Spinal cord (tissue), 10 donors: ENCODE results near the gene CUL7. TPM values are rescaled to one million over a fixed set of nuclear protein-coding genes. Genes with fewer than 3 reads are reported as not detected.

Source experiments
- DNase-seq, 6 donors: peaks; one replicate each; pipeline versions ENCODE4 v3.0.0 to v3.0.0-alpha.2; 2013 to 2015; ENCODE audit warnings: low spot score in 6 of 6, low read depth in 4 of 6
- H3K27ac ChIP-seq: one replicate; pipeline ENCODE4 v1.5.1; 2013; ENCODE audit warnings: low read depth, low read length, control low read depth
- H3K27me3 ChIP-seq: one replicate; pipeline ENCODE4 v1.6.1; 2013; ENCODE audit warnings: low read length; ENCODE audit not compliant: control insufficient read depth, insufficient read depth
- H3K36me3 ChIP-seq: one replicate; pipeline ENCODE4 v1.6.1; 2013; ENCODE audit warnings: low read length; ENCODE audit not compliant: control insufficient read depth, insufficient read depth
- H3K4me1 ChIP-seq: one replicate; pipeline ENCODE4 v1.6.1; 2013; ENCODE audit warnings: low read length; ENCODE audit not compliant: control insufficient read depth, insufficient read depth
- H3K4me3 ChIP-seq: one replicate; pipeline ENCODE4 v1.5.1; 2013; ENCODE audit warnings: low read depth, low read length, control low read depth
- H3K9me3 ChIP-seq: one replicate; pipeline ENCODE4 v1.6.1; 2013; ENCODE audit warnings: low read length; ENCODE audit not compliant: control insufficient read depth, insufficient read depth
- WGBS: methylation state at CpG from one replicate; pipeline ENCODE4 v1.1.5; 2013; ENCODE audit warnings: missing lambda C conversion rate; ENCODE audit not compliant: insufficient coverage; 5-methylcytosine and 5-hydroxymethylcytosine counted together
- polyA plus RNA-seq, 2 donors: library from polyadenylated mRNA; unstranded; fragments of 120-200 nt; gene quantifications; one replicate each; pipeline ENCODE4 v1.2.1, GENCODE V29; 2013; ENCODE audit not compliant: insufficient read length in 2 of 2
- total RNA-seq, 2 donors: library from RNA; depleted of rRNA in 1 of 2; stranded (reverse); fragments of 120-200 nt in 1 of 2; fragments of >200 nt in 1 of 2; gene quantifications; one replicate each; pipeline versions ENCODE4 v1.2.3 to v1.2.4, GENCODE V29; 2013 to 2014
- donor health status: healthy.

The CUL7 gene
- total and polyA plus RNA-seq, 4 donors: 15.2 to 36.1 (median 22.7) TPM

GRCh38 chr6:42988486-42989020 is 65.1 kb downstream of the CUL7 start:
- no peaks in the 10 kb centered on the region for H3K27me3 ChIP-seq
- WGBS: 80% methylated on average over 1 of the region's 1 CpG
- peaks cover 30% of the 10 kb centered on the region for H3K36me3 ChIP-seq
- H3K27ac ChIP-seq: no peak overlapping the region
- no peak overlapping the region for H3K4me3 ChIP-seq
- no peak for DNase-seq
- H3K4me1 ChIP-seq: peaks cover 21% of the 10 kb centered on the region
- no peaks in the 10 kb centered on the region for H3K9me3 ChIP-seq

Other genes with a start within 250 kb of the CUL7 start
- 100 to 1,000 TPM; 105 to 117 TPM for gene RPL7L1, start 174.2 kb downstream of the CUL7 start, total RNA-seq
- gene RPL7L1, start 174.2 kb downstream of the CUL7 start, polyA plus RNA-seq: 100 to 1,000 TPM; 105 to 111 TPM
- under 1 TPM in 1 of 2 donors, not detected in 1; 0.50 TPM for gene PTCRA, start 137.8 kb downstream of the CUL7 start, total RNA-seq
- under 1 TPM in 1 of 2 donors, not detected in 1; 0.29 TPM for gene PTCRA, start 137.8 kb downstream of the CUL7 start, polyA plus RNA-seq
- 10 to 100 TPM; 20.5 to 35.3 TPM for gene CNPY3, start 124.4 kb downstream of the CUL7 start, total RNA-seq
- 10 to 100 TPM; 51.0 to 60.3 TPM for gene CNPY3, start 124.4 kb downstream of the CUL7 start, polyA plus RNA-seq
- under 1 TPM; 0.20 to 0.99 TPM for gene GNMT, start 93.1 kb downstream of the CUL7 start, total RNA-seq
- 1 to 10 TPM; 2.6 to 5.1 TPM for gene GNMT, start 93.1 kb downstream of the CUL7 start, polyA plus RNA-seq
- gene PEX6, start 74.7 kb downstream of the CUL7 start, total RNA-seq: 10 to 100 TPM; 17.7 to 21.1 TPM
- gene PEX6, start 74.7 kb downstream of the CUL7 start, polyA plus RNA-seq: 10 to 100 TPM; 26.7 to 29.5 TPM
- 10 to 100 TPM; 42.9 to 56.6 TPM for gene PPP2R5D, start 69.3 kb downstream of the CUL7 start, total RNA-seq
- 10 to 100 TPM; 80.3 to 86.8 TPM for gene PPP2R5D, start 69.3 kb downstream of the CUL7 start, polyA plus RNA-seq
- 100 to 1,000 TPM in 1 of 2 donors, 10 to 100 TPM in 1; 31.5 to 106 TPM for gene MEA1, start 39.9 kb downstream of the CUL7 start, total RNA-seq
- 100 to 1,000 TPM; 105 to 109 TPM for gene MEA1, start 39.9 kb downstream of the CUL7 start, polyA plus RNA-seq
- gene KLHDC3, start 39.6 kb downstream of the CUL7 start, total RNA-seq: 100 to 1,000 TPM; 106 to 121 TPM
- gene KLHDC3, start 39.6 kb downstream of the CUL7 start, polyA plus RNA-seq: 100 to 1,000 TPM; 133 to 136 TPM
- 10 to 100 TPM; 51.8 to 71.2 TPM for gene RRP36, start 32.2 kb downstream of the CUL7 start, total RNA-seq
- gene RRP36, start 32.2 kb downstream of the CUL7 start, polyA plus RNA-seq: 10 to 100 TPM; 71.7 to 74.4 TPM
- 10 to 100 TPM; 11.8 to 29.7 TPM for gene MRPL2, start 5.6 kb upstream of the CUL7 start, total RNA-seq
- gene MRPL2, start 5.6 kb upstream of the CUL7 start, polyA plus RNA-seq: 10 to 100 TPM; 50.3 to 57.1 TPM
- gene KLC4, start 5.8 kb upstream of the CUL7 start, total RNA-seq: 10 to 100 TPM; 23.4 to 49.9 TPM
- 10 to 100 TPM; 42.8 to 77.4 TPM for gene KLC4, start 5.8 kb upstream of the CUL7 start, polyA plus RNA-seq
- 100 to 1,000 TPM in 1 of 2 donors, 10 to 100 TPM in 1; 43.7 to 126 TPM for gene PTK7, start 22.5 kb upstream of the CUL7 start, total RNA-seq
- 10 to 100 TPM; 61.9 to 89.6 TPM for gene PTK7, start 22.5 kb upstream of the CUL7 start, polyA plus RNA-seq
- gene SRF, start 117.4 kb upstream of the CUL7 start, total RNA-seq: 10 to 100 TPM in 1 of 2 donors, 1 to 10 TPM in 1; 6.8 to 17.7 TPM
- gene SRF, start 117.4 kb upstream of the CUL7 start, polyA plus RNA-seq: 10 to 100 TPM; 20.2 to 21.7 TPM
- gene CUL9, start 128.3 kb upstream of the CUL7 start, total RNA-seq: 10 to 100 TPM; 20.8 to 43.2 TPM
- 10 to 100 TPM; 42.2 to 68.5 TPM for gene CUL9, start 128.3 kb upstream of the CUL7 start, polyA plus RNA-seq
- gene DNPH1, start 175.6 kb upstream of the CUL7 start, total RNA-seq: 10 to 100 TPM; 18.1 to 70.6 TPM
- gene DNPH1, start 175.6 kb upstream of the CUL7 start, polyA plus RNA-seq: 10 to 100 TPM; 63.9 to 70.1 TPM
- 10 to 100 TPM in 1 of 2 donors, 1 to 10 TPM in 1; 6.1 to 12.3 TPM for gene TTBK1, start 189.6 kb upstream of the CUL7 start, total RNA-seq
- gene TTBK1, start 189.6 kb upstream of the CUL7 start, polyA plus RNA-seq: 10 to 100 TPM; 26.3 to 29.9 TPM
- gene SLC22A7, start 244.4 kb upstream of the CUL7 start, total RNA-seq: under 1 TPM; 0.20 to 0.28 TPM
- gene SLC22A7, start 244.4 kb upstream of the CUL7 start, polyA plus RNA-seq: 1 to 10 TPM in 1 of 2 donors, under 1 TPM in 1; 0.71 to 2.2 TPM